Stimulated activated CD8-positive, alpha-beta memory T cell treated with anti-CD3 and anti-CD28 coated beads, Interleukin-12 subunit alpha, Interleukin-12 subunit beta, amount 100 ng/mL, for 1 hour (primary cell): ENCODE results near the gene ADAMTS19.

Experiments
- DNase-seq: peaks from one replicate; pipeline ENCODE4 v3.0.0-alpha.2; 2020; ENCODE audit warnings: low read depth

The ADAMTS19 gene

DNA sequence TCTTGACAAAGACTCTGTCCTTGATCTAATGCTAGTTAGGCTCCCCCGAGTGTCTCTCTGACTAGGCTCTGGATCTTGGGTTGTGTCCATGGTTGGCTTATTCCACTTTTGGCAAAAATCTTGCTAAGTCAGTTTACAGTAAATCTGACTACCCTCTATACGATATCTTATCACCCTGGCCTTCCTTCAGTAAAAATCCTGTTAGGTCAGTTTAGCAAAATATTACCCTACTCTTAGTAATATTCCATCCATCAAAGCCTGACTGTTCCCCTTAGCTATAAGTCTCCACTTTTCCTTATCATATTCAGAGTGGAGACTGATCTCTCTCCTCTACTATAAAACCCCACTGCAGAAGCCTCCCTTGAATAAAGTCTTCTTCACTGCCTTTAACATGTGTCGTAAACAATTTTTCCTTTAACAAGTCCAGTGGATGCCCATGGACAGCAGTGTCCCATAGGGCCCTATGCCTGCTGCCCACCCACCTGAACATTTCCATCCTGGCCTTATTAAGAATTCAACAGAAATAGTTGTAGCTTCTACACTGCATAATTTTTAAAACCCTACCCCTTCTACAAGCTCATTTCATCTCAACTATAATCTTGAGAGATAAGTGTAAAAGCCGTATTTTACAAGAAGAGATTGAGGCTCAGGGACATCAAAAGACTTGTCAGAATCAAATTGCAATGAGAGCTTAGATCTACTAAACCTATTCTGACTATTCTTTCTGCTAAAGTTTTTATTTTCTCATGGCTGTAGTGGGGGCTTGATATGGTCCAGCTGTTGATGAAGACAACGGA lies 310.1 kb downstream of the ADAMTS19 start:
- DNase-seq: no peak

DNA sequence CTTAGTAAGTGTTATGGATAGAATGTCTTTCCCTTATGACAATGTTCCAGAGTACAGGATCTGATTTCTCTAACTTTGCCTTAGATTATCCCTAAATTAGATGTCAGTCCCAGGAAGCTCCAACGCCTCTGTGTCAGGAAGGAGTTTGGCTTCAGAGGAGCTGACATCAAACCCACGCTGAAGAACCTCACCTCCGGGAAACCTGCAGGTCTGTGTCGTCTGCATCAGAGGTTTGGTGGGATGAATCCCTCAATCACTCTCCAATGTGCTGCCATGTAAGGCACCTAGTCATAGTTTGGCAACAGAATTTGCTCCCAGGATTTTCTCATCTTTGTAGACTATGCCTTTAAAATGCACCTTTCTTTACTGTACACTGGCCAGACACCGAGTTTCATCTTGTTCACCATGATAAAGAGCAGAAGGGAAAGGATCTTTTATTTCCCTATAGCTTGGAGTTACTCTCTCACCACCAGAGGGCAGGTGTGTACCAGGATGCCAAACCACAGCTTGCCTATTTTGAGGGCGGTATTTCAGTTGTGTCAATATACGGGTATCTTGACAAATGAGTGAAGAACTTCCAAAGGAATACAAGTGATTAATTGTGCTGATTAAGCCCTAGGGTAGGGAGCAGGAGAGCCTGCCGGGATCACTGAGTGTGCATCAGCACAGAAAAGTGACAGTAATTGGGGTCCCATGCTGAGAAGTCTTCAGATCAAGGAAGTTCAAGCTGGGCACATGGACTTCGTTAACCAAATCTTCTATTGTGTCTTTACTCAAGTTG lies 311.1 kb downstream of the ADAMTS19 start:
- peak; percentile 8 for DNase-seq

DNA sequence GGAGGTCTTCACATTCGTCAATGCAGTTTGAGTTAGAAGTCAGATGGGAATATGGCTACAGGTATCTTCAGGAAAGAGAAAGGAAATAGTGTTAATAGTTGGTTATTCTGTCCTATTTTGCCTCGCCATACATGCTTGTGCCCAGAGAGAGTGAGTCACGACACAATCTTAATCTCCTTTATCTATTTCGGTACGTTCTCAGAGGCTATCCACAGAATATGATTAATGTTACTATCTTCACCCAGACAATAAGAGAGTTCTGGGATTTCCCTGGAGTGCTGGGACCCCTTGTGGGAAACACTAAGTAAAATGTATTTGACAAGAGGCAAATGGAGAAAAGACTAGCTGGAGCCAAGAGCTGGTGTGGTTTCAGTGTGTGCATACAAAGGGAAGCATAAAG lies 313.3 kb downstream of the ADAMTS19 start:
- no peak for DNase-seq

DNA sequence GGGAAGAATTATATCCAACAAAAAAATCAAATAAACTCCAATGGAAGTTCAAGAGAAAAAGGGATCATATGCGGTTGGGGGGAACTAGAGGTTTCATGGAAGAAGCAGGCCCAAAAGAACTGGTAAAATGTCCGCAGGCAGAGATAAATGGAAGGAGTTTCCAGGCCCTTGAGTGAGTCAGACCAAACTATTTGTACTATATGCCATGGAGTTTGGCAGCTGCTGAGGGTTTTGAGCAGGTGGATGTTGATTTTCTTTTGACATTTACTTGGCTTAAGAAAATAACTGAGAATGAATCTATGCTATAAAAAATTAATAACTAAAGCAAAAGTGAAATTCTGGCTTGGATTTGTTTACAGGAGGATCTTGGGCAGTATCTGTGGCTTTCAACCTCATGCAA lies 321.5 kb downstream of the ADAMTS19 start:
- no peak for DNase-seq
